Activated T-cell treated with anti-CD3 and anti-CD28 coated beads, Interleukin-2, amount 50 U/mL, for 4 hours (primary cell): ENCODE measurements around the gene OGFR. TPM values are rescaled to one million over a fixed set of nuclear protein-coding genes. Genes with fewer than 3 reads are reported as not detected.
A peak's percentile ranks its signal among the peaks of the same experiment; 100 is the strongest.

Experiments used
- ATAC-seq, 2 donors: fragments of 200-7000 bp; cut with Tn5 transposase; one replicate each; pipeline ENCODE4 v1.10.0; 2021
- DNase-seq: peaks from one replicate; pipeline ENCODE4 v3.0.0-alpha.2; 2020
- H3K27me3 Mint-ChIP-seq: one replicate; pipeline ENCODE4 v1.8.0; 2021; ENCODE audit warnings: low read depth, mixed read lengths
- H3K36me3 Mint-ChIP-seq: one replicate; pipeline ENCODE4 v1.8.0; 2022; ENCODE audit warnings: mixed read lengths; ENCODE audit not compliant: insufficient read depth
- H3K4me1 Mint-ChIP-seq: one replicate; pipeline ENCODE4 v1.8.0; 2021; ENCODE audit warnings: low read depth, mixed read lengths
- H3K4me3 Mint-ChIP-seq: one replicate; pipeline ENCODE4 v1.8.0; 2021; ENCODE audit warnings: mild to moderate bottlenecking, moderate library complexity, mixed read lengths
- H3K9me3 Mint-ChIP-seq: one replicate; pipeline ENCODE4 v1.8.0; 2021; ENCODE audit warnings: mixed read lengths
- total RNA-seq, 3 donors: library from RNA; stranded (reverse); gene quantifications; one replicate each; pipeline ENCODE4 v1.2.1, GENCODE V29; 2021

Gene OGFR
- total RNA-seq, 3 donors from 2014 or later, result 45.8 to 57.9 (median 53.9) TPM

DNA sequence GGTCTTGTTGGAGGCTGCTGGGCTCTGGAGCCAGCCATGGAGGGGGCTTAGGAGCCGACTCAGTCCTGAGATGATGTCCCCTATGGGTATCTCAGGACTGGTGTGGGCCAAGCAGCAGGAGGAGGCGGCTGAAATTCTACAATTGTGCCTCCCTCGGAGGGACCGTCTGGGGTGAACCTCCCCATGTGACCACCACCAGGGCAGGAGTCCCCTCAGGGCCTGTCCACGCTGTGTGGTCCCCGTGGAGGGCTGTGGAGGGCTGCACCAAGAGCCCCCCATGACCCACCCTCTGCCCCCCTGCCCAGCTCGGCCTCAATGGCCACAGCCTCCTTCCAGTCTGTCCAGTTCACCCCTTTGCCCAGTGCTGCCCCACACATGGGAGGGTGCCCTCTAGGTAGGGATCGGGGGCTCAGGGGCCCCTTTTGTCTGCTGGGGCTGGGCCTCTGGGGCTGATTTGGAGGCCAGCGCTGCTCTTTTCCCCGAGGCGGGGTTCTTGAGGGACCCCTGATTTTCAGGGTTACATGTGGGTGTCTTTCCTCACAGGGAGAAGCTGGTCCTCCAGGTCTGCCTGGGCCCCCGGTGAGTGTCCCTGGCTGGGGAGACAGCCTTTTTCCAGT, 13.4 kb downstream of the OGFR start:
- Mint-ChIP-seq H3K36me3 (no peaks in the 10 kb centered on the region), H3K4me1 (peaks cover 10% of the 10 kb centered on the region), H3K9me3 (no peaks in the 10 kb centered on the region), H3K27me3 (peaks cover 31% of the 10 kb centered on the region), H3K4me3 (no peak overlapping the region)
- DNase-seq, result no peak
- no peak for ATAC-seq

DNA sequence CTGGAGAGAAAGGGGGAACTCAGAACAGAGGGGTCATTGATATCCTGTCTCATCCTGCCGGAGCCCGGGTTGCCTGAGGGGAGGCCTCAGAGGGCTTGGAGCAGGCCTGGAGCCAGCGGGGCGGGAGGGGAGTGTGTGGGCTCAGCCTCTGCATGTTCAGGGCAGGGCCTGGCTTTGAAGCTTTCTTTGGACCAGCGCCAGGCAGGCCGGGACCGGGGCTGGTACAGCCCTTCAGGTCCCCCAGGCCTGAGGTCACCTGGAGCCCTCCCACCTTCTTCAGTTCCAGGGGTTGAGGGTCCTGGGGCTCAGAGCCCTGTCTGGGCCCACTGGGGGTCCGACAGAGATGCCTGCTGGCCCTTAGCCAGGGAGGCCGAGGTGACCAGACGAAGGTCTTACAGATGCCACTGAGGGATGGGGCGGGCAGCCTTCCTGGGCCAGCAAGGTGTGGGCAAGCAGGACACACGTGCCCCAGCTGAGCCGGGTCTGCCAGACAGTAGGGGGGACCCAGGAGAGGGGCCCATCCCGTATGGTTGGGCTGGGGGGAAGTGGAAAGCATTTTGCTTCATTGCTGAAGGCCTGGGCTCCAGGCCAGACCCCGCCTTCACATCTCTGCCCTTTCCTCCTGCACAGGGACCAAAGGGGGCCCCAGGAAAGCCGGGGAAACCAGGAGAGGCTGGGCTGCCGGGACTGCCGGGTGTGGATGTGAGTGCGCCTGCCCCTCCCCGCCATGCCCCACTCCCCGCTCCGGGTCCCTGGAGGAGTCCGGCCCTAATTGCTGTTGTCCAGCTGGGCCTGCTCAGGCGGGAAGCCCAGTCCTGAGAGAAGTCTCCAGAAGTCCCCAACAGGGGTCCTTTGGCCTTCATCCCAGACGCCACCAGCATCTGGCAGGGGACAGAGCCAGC, 14.2 kb downstream of the OGFR start:
- peaks cover 31% of the 10 kb centered on the region for H3K27me3 Mint-ChIP-seq
- no peaks in the 10 kb centered on the region for H3K36me3 Mint-ChIP-seq
- ATAC-seq (no peak), DNase-seq (no peak)
- H3K9me3 Mint-ChIP-seq, result no peaks in the 10 kb centered on the region
- no peak overlapping the region for H3K4me3 Mint-ChIP-seq
- peaks cover 11% of the 10 kb centered on the region for H3K4me1 Mint-ChIP-seq

DNA sequence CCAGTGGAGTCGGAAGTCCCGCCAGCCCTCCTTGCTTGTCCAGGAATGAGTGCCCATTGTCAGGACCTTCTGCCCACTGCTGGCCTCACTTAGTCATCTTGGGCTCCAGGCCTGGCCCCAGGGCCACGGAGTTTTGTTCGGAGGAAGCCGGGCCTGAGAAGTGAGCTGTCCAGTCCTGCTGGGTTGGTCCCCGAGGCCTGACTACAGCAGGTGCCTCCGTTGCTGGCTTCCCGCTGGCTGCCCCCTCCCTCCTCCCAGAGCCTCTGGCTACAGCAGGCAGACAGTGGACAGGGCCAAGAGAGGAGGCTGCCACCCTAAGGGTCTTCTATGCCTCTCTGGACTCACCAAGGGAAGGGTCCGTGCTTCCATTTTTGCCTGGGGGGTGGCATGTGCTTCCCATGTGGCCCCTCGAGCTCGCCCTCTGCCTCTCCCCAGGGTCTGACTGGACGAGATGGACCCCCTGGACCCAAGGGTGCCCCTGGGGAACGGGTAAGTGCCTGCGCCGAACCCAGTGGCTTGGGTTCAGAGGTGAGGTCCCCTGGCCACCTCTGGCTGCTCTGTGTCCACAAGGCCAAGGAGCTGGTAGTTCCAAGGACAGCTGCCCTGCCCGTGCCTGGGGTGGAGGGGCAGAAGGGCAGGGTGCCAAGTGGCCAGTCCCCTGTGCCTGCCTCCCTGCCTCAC, 15.0 kb downstream of the OGFR start:
- no peaks in the 10 kb centered on the region for H3K9me3 Mint-ChIP-seq
- H3K27me3 Mint-ChIP-seq, result peaks cover 31% of the 10 kb centered on the region
- no peak overlapping the region for H3K4me3 Mint-ChIP-seq
- peaks cover 11% of the 10 kb centered on the region for H3K4me1 Mint-ChIP-seq
- DNase-seq (no peak), ATAC-seq (no peak)
- H3K36me3 Mint-ChIP-seq, result no peaks in the 10 kb centered on the region

DNA sequence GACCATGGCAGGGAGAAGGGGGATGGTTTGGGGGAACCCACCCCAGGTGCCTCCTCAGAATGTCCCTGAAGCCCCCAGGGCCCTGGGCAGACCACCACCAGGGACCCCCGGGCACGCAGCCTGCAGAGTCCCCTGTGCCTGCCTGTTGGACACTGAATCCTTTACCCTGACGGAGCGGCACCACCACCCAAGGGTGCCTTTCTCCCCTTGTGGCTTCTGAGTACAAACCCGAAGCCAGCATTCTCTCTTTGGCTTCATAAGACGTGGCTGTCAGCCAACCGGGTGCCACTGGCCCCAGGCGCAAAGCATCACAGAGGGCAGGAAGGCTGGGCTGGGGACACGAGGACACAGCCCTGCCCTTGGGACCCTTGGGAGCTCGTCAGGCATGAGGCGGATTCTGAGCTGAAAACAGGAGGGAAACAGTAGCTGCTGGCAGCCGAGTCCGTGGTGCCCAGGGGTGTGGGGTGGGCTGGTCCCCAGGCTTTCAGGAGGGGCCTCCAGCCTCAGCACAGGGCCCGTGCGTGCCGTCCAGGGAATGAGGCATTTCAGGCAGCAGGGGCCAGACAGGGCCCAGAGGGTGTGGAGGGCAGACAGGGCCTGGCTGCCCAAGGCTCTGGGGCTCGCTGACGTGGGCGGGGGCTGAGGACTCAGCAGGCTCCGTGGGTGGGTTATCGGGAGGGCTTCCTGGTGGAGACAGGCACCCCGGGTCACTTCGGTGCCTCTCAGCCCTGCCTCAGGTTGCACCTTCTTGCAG, 15.8 kb downstream of the OGFR start:
- ATAC-seq (no peak), DNase-seq (no peak)
- peaks cover 27% of the 10 kb centered on the region for H3K27me3 Mint-ChIP-seq
- peaks cover 11% of the 10 kb centered on the region for H3K4me1 Mint-ChIP-seq
- no peaks in the 10 kb centered on the region for H3K9me3 Mint-ChIP-seq
- H3K36me3 Mint-ChIP-seq, result no peaks in the 10 kb centered on the region
- H3K4me3 Mint-ChIP-seq, result no peak overlapping the region

DNA sequence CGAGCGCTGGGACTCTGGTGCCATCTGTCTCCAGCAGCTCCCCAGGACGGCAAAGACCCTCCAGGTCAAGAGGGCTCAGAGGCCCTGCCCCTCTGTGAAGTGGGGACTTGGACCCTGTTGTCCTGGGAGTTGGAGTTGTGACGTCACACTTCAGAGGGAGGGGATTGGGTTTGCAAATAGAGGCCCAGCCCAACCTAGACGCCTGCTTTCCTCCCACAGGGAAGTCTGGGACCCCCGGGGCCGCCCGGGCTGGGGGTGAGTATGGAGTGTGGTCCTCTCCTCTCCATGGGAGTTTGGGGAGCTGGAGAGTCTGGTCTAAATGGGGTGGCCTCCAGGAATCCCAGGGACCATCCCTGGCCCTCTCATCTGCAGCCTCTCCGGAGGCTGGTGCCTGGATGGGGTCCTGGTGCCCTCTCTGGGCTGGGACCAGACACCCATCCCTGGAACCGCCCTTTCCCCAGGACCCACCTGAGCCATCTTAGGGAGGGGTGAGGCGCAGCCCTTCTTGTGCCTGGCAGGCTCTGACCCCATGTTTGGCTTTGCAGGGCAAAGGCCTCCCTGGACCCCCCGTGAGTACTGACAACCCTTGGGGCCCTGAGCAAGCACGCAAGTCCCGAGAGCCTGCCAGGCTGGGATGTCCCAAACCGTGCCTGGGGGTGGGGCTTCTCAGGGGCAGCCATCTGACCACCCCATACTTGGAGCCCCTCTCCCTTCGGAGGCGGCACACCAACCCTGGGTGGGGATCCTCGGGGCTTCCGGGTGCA, 16.5 kb downstream of the OGFR start:
- Mint-ChIP-seq H3K36me3 (no peaks in the 10 kb centered on the region), H3K4me3 (no peak overlapping the region), H3K9me3 (no peaks in the 10 kb centered on the region), H3K27me3 (peaks cover 19% of the 10 kb centered on the region), H3K4me1 (peaks cover 6% of the 10 kb centered on the region)
- no peak for DNase-seq
- no peak for ATAC-seq

DNA sequence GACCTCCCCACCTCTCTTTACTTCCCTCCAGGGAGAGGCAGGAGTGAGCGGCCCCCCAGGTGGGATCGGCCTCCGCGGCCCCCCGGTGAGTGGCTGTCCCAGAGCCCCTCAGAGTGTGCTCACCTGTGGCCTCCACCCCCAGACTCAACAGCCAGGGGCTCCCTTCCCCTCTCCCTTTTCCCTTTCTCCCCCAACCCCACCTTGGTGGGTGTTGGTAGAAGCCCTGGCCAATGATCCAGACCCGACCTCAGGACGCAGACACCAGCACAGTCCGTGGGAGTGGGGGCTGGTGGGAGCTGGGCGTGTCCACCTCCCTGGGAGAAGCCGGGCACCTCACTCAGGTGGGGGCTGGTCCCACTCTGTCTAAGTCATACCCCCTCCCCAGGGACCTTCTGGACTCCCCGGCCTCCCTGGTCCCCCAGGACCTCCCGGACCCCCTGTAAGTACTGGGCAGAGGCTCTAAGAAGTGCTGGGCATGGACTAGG, 17.1 kb downstream of the OGFR start:
- no peaks in the 10 kb centered on the region for H3K36me3 Mint-ChIP-seq
- H3K4me1 Mint-ChIP-seq, result peaks cover 4% of the 10 kb centered on the region
- H3K27me3 Mint-ChIP-seq, result peaks cover 16% of the 10 kb centered on the region
- ATAC-seq (no peak), DNase-seq (no peak)
- H3K9me3 Mint-ChIP-seq, result no peaks in the 10 kb centered on the region
- H3K4me3 Mint-ChIP-seq, result no peak overlapping the region

DNA sequence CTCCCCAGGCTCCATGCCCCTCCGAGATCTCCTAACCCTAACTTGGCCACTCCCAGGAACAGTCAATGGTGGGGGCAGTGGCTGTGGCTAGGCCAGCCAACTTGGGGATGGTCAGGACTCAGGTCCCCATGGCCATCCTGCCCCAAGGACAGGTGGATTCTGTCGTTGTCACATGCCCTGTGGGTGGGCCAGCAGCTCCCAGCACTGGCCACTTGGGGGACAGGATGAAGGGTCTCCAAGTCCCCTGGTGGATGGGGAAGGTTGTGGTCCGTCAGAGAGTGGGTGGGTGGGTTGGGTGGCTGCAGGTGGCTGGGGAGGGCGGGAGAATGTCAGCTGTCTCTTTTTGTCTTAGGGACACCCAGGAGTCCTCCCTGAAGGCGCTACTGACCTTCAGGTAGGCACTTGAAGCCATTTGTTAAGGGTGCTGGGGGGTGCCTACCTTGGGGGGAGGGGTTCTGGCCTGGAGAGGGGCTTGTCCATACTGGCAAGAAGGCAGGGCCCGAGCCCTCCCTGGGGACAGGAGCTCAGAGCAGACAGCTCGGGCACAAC, 17.7 kb downstream of the OGFR start:
- ATAC-seq (no peak), DNase-seq (no peak)
- Mint-ChIP-seq H3K36me3 (no peaks in the 10 kb centered on the region), H3K4me1 (peaks cover 4% of the 10 kb centered on the region), H3K27me3 (peaks cover 16% of the 10 kb centered on the region), H3K4me3 (no peak overlapping the region), H3K9me3 (no peaks in the 10 kb centered on the region)

DNA sequence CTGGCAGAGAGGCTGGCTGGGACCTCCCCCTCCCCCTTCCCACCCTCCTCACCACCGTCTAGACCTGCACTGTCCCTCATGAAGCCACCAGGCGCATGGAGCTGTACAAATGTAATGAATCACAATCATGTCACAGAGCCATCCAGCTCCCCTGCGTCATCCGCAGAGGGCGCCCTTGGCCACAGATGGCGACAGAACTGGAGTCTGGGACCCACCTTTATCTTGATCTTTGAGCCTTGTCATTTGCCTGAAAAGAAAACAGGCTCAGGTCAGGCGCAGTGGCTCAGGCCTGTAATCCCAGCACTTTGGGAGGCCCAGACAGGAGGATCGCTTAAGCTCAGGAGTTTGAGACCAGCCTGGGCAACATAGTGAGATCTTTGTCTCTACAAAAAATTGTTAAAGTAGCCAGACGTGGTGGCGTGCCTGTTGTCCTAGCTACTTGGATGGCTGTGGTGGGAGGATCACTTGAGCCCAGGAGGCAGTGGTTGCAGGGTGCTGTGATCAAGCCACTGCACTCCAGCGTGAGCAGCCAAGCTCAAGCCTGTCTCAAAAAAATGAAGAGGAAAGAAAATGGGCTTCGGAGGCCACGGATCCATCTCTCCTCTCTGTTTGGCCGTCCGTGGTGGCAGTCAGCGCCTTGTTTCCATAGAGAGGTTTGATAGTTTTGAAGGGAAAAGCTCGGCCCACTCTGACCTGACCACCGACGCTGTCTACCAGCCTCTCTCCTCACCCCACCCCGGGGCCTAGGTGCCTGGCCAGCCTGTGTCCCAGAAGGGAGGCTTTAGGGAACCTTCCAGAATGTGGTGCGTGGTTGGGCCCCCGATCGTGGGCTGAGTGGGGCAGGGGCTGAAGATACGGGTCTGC, 18.4 kb downstream of the OGFR start:
- no peak for DNase-seq
- Mint-ChIP-seq H3K4me3 (no peak overlapping the region), H3K36me3 (no peaks in the 10 kb centered on the region)

DNA sequence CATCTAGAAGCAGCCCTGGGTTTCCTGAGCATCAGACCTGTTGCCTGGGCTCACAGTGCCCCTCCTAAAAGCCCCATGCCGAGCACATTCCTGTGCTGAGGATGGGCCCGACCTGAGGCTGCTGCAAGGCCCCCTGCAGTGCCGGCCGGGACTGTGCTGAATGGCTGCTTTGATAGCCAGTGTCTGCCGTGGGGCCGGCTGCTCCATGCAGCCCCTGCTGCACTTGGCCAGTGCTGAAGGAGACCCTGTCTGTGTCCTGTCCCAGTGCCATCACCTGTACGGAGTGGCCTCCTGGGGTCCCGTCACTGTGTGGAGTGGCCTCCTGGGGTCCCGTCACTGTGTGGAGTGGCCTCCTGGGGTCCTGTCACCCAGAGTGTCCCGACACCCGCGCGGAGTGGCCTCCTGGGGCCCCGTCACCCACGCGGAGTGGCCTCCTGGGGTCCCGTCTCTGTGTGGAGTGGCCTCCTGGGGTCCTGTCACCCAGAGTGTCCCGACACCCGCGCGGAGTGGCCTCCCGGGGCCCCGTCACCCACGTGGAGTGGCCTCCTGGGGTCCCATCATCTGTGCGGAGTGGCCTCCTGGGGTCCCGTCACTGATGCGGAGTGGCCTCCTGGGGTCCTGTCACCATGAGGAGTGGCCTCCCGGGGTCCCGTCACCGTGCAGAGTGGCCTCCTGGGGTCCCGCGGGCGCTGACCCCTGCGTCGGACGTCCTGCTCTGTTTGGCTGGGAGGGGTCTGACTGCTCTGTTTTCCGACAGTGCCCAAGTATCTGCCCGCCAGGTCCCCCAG, 19.2 kb downstream of the OGFR start:
- H3K4me3 Mint-ChIP-seq, result no peak overlapping the region

More for the DNA sequence above, 18.4 kb downstream of the OGFR start:
- ATAC-seq, result peak; percentile 47 to 54
- Mint-ChIP-seq H3K9me3 (no peaks in the 10 kb centered on the region), H3K4me1 (peaks cover 4% of the 10 kb centered on the region), H3K27me3 (peaks cover 12% of the 10 kb centered on the region)

DNA sequence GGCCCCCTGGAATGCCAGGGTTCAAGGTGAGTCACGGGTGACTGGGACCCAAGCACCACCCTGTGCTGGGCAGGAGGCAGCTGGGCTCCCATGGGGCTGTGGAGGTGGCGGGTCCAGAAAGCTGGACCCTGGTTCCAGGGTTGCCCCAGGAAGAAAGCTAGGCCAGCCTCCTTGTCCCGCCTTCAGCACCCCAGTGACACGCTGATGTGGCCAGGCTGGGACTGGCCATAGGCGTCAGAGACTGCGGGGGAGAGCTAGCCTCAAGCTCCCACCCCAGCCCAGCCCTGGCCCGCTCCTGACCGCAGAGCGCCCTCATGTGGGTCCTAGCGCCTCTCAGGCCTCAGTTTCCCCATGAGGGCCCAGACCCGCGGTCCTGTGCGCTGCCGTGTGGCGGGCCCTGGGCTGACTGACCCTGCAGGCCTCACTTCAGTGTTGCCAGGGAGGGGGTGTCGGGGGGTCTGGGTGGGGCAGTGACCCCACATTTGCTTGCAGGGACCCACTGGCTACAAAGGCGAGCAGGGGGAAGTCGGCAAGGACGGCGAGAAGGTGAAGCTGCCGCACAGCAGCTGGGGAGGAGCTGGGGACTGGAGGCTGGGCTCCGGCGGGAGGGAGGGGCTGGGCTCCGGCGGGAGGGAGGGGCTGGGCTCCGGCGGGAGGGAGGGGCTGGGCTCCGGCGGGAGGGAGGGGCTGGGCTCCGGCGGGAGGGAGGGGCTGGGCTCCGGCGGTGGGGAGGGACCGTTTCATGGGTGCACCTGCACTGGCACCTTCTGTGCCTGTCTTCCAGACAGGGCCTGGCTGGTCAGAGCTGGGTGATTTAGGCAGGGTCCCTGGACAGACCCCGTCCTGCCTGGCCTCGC, 20.1 kb downstream of the OGFR start:
- H3K27me3 Mint-ChIP-seq, result peaks cover 4% of the 10 kb centered on the region
- H3K4me3 Mint-ChIP-seq, result peak overlapping the region; percentile 26
- DNase-seq, result no peak
- peak; percentile 56 to 74 for ATAC-seq
- H3K36me3 Mint-ChIP-seq, result no peaks in the 10 kb centered on the region
- peaks cover 4% of the 10 kb centered on the region for H3K4me1 Mint-ChIP-seq
- H3K9me3 Mint-ChIP-seq, result no peaks in the 10 kb centered on the region

More for the DNA sequence above, 19.2 kb downstream of the OGFR start:
- peaks cover 4% of the 10 kb centered on the region for H3K4me1 Mint-ChIP-seq
- ATAC-seq (no peak), DNase-seq (no peak)
- no peaks in the 10 kb centered on the region for H3K36me3 Mint-ChIP-seq
- H3K27me3 Mint-ChIP-seq, result peaks cover 4% of the 10 kb centered on the region
- no peaks in the 10 kb centered on the region for H3K9me3 Mint-ChIP-seq

DNA sequence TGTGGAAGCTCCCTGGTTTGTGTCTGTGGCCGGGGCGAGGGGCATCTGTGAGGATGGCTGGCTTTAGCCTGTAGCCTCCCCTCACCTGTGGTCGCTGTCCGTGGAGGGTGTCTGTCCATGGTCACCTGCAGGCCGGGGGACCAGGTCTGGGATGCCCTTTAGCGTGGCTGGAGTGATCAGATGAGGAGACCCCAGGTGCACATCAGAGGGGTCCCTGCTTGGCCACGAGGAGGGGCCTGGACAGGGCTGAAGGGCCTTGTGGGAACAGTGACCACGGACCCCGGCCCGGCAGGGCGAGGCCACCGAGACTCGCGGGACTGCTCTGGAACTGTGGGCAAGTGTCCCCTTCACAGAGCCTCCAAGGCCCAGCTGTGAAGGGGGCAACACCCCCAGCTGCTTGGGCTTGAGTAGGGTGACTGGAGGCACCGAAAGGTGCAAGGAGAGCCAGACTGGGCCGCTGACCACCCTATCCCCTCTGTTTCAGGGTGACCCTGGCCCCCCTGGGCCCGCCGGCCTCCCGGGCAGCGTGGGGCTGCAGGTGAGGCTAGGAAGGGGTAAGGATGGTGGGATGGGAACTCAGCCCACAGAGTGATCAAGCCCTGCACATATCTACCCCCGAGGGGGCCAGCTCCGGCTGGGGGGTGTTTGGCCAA, 20.8 kb downstream of the OGFR start:
- peaks cover 4% of the 10 kb centered on the region for H3K4me1 Mint-ChIP-seq
- no peaks in the 10 kb centered on the region for H3K9me3 Mint-ChIP-seq
- H3K4me3 Mint-ChIP-seq, result no peak overlapping the region
- no peaks in the 10 kb centered on the region for H3K27me3 Mint-ChIP-seq
- no peak for DNase-seq
- no peaks in the 10 kb centered on the region for H3K36me3 Mint-ChIP-seq
- ATAC-seq, result no peak
